Glomerular visceral epithelial cell (primary cell): Measurements from ENCODE around the gene ZWILCH.

Experiments
- DNase-seq: peaks from one replicate; pipeline ENCODE4 v3.0.0-alpha.2; 2016; ENCODE audit errors: extremely low spot score

ZWILCH gene

DNA sequence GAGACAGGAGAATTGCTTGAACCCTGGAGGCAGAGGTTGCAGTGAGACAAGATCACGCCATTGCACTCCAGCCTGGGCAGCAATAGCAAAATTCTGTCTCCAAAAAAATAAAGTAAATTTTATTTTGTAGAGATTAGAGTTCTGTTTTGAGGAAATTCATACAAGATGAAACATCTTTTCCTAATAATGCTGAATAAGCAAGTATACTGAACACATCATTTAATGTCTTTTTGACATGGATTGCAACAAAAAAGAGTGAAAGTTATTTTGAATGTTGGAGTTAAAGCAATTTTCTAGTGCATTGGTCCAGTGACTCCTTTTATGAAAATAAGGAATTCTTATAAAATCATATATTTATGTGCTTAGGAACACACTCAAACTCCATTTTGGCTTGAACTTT, 40.1 kb downstream of the ZWILCH start:
- no peak for DNase-seq

- DNase-seq = no peak
Observed at GRCh38 chr15:66555685-66556084, 50.6 kb downstream of the ZWILCH start.

DNA sequence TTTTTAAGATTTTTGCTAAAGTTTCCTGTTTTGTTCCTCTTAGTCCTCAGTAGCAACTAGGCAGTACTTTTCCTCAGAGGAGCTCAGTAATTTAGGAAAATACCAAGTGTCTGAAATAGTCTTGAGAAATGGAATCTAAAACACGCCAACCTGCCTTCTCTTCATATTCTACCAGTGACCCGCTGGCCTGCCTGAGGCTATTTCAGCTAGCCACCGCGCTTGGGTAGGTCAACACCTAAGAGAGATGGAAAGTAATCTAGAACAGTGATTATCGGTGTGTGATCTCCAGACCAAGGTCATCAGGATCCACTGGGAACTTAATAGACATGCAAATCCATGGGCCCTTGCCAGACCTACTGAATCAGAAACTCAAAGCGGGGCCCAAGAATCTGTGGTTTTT, 53.1 kb downstream of the ZWILCH start:
- no peak for DNase-seq

- DNase-seq = no peak
Observed at GRCh38 chr15:66560856-66561525, 55.9 kb downstream of the ZWILCH start.

- no peak for DNase-seq
Observed at GRCh38 chr15:66563126-66563525, 58.0 kb downstream of the ZWILCH start.

DNA sequence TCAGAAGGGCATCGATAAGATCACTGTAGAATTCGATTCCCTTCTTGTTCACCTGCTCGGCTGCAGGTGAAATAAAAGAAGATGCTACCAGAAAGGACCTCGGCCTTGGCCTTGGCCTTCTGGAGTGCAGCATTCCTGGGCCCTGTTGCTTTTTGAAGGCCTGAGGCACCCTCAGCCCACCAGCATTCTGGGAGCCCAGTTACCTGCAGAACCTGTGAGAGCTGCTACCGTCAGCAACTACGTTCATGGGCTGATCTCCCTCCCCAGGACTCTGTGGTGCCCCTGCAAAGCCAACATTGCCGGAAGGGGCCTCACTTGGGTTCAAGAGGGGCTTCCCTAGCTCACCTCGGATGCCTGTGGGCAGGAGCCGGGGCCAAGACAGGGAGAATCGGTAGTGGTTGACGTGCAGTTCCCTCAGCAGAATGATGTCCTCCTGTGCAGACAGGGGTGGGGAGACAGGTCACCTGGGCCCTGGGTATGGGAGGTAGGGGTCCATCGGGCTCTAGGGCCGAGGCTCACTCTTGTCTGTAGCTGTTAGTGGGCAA, 58.5 kb downstream of the ZWILCH start:
- no peak for DNase-seq

- no peak for DNase-seq
Observed at GRCh38 chr15:66564136-66565041, 59.3 kb downstream of the ZWILCH start.

DNA sequence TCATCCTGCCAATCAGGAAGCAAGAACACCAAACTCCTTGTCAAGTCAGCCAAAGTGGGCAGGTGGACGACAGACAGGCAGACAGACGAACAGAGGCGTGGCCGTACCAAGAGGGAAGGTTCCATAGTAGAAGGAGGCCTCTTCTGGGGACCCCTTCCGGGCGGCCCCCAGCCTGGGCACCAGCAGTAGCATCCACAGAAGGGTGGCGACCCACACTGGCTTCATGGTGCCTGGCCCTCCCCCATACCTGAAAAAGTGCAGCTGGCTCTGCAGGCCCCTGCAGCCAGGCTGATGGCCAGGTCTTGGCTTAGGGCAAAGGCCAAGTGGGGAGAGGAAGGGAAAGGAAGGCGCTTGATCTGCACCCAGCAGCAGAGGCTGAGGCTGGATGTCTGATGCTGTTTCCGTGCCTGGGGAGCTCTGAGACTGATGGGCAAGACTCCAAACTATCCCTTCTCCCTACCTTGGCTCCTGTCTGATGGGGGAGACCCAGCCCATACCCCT, 60.1 kb downstream of the ZWILCH start:
- DNase-seq = no peak

DNA sequence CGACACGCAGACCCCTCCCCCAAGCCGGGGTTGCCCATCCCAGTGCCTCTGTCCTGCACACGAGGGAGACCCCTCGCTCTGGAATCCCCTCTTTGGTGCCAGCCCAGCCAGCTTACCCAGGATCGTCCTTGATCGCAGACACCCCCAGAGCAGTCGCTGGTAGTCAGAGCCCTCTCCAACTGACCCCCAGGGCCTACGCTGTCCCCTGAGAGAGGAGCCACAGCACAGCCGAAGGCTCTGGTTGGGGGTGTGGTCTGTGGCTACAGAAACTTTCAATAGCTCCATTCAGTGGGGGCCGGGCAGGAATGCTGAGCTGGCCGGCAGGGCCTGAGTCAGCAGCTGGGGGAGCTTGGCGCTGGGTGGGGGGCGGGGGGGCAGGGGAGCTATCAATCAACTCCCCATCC, 60.6 kb downstream of the ZWILCH start, which contains the start of gene LCTL:
Gene LCTL (minus strand): TSS at position 258 of the 404 bp plus-strand sequence. CDS start 633 bp downstream, outside the sequence.
- peak; percentile 57 for DNase-seq

GRCh38 chr15:66566963-66567531, 61.9 kb downstream of the ZWILCH start:
- peak; percentile 74 for DNase-seq

- no peak for DNase-seq
Observed at GRCh38 chr15:66567897-66568296, 62.8 kb downstream of the ZWILCH start.

DNA sequence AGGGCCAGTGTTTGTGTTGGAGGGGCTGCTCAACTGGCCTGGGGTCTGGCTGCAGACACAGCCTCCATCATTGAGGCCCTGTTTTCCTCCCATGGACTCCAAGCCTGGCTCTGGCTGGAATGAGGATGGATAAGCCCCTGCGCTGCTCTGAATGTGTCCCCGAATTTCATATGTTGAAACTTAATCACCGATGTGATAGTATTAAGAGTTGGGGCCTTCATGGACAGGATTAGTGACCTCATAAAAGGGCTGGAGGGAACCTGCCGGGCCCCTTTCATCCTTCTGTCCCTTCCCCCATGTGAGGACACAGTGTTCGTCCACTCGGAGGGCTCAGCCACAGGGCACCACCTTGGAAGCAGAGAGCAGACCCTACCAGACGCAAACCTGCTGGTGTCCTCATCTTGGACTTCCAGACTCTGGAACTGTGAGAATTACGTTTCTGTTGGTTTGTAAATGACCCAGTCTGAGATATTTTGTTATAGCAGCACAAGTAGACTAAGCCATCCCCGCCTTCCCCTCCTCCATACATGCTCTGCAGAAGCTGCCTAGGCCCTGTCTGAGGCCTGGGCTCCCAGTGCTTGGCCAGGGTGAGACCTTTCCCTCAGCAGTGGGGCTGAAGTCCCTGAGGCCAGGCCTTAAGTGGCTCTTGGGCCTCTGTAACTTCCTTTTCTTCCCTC, 64.5 kb downstream of the ZWILCH start:
- DNase-seq = no peak

- no peak for DNase-seq
Observed at GRCh38 chr15:66570327-66570726, 65.2 kb downstream of the ZWILCH start.

DNA sequence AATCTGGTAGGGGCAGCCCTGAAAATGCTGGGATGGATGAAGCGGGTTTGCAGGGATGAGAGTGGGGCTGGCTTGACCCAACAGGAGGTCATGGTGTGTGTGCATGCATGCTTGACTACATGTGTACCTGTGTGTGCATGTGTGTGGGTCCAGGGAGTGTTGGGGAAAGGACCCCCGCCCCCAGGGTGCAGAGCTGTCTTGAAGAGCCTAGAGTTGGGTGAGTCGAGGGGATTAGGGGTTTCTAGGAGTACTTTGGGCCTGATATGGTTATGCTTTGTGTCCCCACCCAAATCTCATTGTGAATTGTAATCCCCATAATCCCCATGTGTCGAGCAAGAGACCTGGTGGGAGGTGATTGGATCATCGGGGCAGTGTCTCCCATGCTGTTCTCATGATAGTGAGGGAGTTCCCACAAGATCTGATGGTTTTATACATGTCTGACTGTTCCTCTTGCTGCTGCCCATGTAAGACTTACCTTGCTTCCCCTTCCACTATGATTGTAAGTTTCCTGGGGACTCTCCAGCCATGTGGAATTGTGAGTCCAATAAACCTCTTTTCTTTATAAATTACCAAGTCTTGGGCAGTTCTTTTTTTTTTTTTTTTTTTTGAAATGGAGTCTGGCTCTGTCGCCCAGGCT, 65.8 kb downstream of the ZWILCH start:
- no peak for DNase-seq

DNA sequence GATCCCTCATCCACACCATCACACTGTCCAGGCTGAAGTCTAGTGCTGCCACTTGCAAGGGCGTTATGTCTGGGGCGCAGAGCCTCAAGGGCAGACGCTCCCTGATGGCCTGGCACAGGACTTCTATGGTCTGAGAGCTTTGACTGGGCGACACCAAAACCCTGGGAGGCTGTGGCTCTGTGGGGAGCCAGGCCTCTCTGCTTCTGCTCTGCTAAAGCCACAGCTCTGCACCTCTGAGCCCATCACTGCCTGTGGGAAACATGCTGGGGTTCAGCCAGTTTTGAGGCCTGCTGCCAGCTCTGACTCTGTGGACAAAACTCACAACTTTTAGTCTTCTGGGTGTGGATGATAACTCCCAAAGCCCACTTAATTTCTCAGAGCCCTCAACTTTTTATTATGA, 67.0 kb downstream of the ZWILCH start:
- DNase-seq = no peak

DNA sequence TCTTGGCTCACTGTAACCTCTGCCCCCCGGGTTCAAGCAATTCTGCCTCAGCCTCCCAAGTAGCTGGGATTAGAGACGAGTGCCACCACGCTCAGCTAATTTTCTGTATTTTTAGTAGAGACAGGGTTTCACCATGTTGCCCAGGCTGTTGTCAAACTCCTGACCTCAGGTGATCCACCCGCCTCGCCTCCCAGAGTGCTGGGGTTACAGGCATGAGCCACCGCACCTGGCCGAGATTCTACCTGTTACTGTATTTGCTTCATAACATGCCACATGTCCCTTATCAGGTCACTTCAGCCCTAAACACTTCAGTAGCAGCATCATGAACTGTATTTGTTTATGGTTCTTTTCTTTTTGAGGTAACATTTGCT, 68.2 kb downstream of the ZWILCH start:
- DNase-seq = no peak

DNA sequence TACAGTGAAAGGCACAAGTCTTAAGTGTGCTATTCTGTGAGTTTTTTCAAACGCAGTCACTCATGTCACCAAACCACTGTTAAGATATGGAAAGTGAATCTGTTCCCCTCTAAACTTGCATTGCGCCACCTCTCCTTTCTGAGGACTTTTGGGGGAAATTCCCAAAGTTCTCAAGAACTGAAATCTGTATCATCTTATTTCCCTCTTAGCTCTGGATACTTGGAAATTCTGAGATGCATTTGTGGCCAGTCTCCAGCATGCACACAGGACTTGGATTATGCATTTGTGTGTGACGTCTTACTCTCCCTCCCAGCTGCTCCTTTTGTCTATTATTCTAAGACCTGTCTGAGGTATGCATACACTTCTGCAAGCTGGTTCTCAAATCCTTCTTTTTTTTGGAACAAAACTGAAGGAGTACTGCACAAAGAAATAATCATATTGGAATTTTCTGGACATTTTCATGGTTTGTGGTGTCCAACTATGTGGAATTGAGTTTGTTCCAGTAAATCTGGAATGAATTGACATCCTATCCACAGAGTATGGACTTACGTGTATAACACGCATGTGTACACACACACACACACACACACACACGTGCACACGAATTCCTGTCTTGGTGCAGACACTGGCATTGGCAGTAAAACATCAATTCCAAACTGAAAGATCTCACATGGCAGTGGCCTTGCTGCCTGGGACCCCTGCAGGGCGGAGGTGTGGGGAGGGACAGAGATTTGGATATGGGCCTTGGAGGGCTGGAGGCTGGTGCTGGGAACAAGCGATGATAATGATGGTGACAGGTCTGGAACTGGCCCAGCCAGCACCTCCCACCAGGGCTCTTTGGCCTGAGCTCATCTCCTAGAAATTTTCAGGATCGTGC, 68.8 kb downstream of the ZWILCH start:
- peak; percentile 44 for DNase-seq

GRCh38 chr15:66574596-66574950, 69.4 kb downstream of the ZWILCH start:
- no peak for DNase-seq

- DNase-seq = no peak
Observed at GRCh38 chr15:66578286-66578875, 73.3 kb downstream of the ZWILCH start.

DNA sequence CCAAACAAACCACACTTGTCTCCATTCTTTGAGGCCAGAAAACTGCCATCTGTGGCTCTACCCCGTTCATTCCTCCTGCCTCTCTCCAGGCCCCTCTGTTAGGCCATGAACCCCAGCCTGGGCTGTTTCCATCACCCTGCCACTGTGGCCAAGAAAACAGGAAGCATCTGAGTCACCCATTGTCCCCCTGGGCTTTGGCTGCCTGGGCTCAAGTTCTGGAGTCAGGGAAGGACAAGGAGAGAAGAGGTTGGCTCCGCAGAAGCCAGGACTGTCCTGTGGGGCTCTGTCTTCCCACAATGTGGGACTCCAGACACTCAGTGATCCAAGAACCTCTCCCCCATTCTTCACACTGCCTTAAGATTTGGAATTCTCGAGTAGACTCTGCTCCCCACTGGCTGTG, 75.5 kb downstream of the ZWILCH start:
- no peak for DNase-seq
